Stimulated activated naive B cell treated with anti-CD40 and anti-IgM and Interleukin-4, amounts not matched to agents 10 μg/mL and 1 μg/mL and 100 μg/mL, for 72 hours (primary cell): ENCODE measurements around the gene PLPPR1.
"Not testable (repeated sequence)": the region's sequence is repeated elsewhere in the genome, so short reads cannot be mapped to it uniquely, and the experiment has no call there.

ENCODE experiments used
- ATAC-seq, 2 donors: fragments of 150-1000 bp; cut with Tn5 transposase; replicated peaks; 2 replicates each; pipeline ENCODE4 v1.10.0; 2021; ENCODE audit warnings: moderate library complexity in 1 of 2
- DNase-seq: peaks from one replicate; pipeline ENCODE4 v3.0.0; 2021
- H3K27ac Mint-ChIP-seq: one replicate; pipeline ENCODE4 v1.8.0; 2022; ENCODE audit warnings: mild to moderate bottlenecking, mixed read lengths
- H3K27me3 Mint-ChIP-seq, 2 donors: one replicate each; pipeline ENCODE4 v1.8.0; 2022; ENCODE audit warnings: mixed read lengths in 2 of 2
- H3K36me3 Mint-ChIP-seq, 2 donors: one replicate each; pipeline ENCODE4 v1.8.0; 2022; ENCODE audit warnings: mixed read lengths in 2 of 2, mild to moderate bottlenecking in 1 of 2
- H3K4me1 Mint-ChIP-seq, 2 donors: one replicate each; pipeline ENCODE4 v1.8.0; 2022; ENCODE audit warnings: mixed read lengths in 2 of 2, mild to moderate bottlenecking in 1 of 2
- H3K4me3 Mint-ChIP-seq, 2 donors: one replicate each; pipeline ENCODE4 v1.8.0; 2022; ENCODE audit warnings: mild to moderate bottlenecking in 2 of 2, mixed read lengths in 2 of 2, moderate library complexity in 1 of 2
- H3K9me3 Mint-ChIP-seq, 2 donors: one replicate each; pipeline ENCODE4 v1.8.0; 2022; ENCODE audit warnings: mixed read lengths in 2 of 2, mild to moderate bottlenecking in 1 of 2

The PLPPR1 gene

GRCh38 chr9:101119206-101119819 is 90.8 kb downstream of the PLPPR1 start:
- peak; percentile 74 to 77 for ATAC-seq
- Mint-ChIP-seq H3K27ac (no peak overlapping the region), H3K9me3 (peaks cover 5% of the 10 kb centered on the region in 2 donors), H3K36me3 (no peaks in the 10 kb centered on the region), H3K27me3 (peaks cover 0 to 3% of the 10 kb centered on the region in 2 donors), H3K4me3 (no peak overlapping the region), H3K4me1 (no peaks in the 10 kb centered on the region)
- DNase-seq, result peak; percentile 9

- no peak for DNase-seq
- Mint-ChIP-seq H3K9me3 (peaks cover 6 to 8% of the 10 kb centered on the region in 2 donors), H3K36me3 (peaks cover 0 to under 1% of the 10 kb centered on the region in 2 donors), H3K27me3 (peaks cover 0 to 3% of the 10 kb centered on the region in 2 donors), H3K4me1 (no peaks in the 10 kb centered on the region), H3K27ac (no peak overlapping the region), H3K4me3 (no peak overlapping the region)
- ATAC-seq, result no peak
Observed at GRCh38 chr9:101121836-101122399, 93.4 kb downstream of the PLPPR1 start.

GRCh38 chr9:101126556-101126955 is 98.0 kb downstream of the PLPPR1 start:
- DNase-seq (no peak), ATAC-seq (no peak)
- H3K27ac Mint-ChIP-seq, result no peak overlapping the region
- H3K4me1 Mint-ChIP-seq, result no peaks in the 10 kb centered on the region
- H3K36me3 Mint-ChIP-seq, result peaks cover 0 to 3% of the 10 kb centered on the region in 2 donors
- no peaks in the 10 kb centered on the region for H3K27me3 Mint-ChIP-seq
- H3K9me3 Mint-ChIP-seq, result peaks cover 12 to 13% of the 10 kb centered on the region in 2 donors
- H3K4me3 Mint-ChIP-seq, result no peak overlapping the region

- H3K27me3 Mint-ChIP-seq, H3K4me3 Mint-ChIP-seq, H3K4me1 Mint-ChIP-seq, DNase-seq, H3K36me3 Mint-ChIP-seq, ATAC-seq, H3K27ac Mint-ChIP-seq: not testable (repeated sequence)
- H3K9me3 Mint-ChIP-seq, result peaks cover 12 to 13% of the 10 kb centered on the region in 2 donors
Observed at GRCh38 chr9:101127369-101127768, 98.8 kb downstream of the PLPPR1 start.

- Mint-ChIP-seq H3K9me3 (peaks cover 7 to 10% of the 10 kb centered on the region in 2 donors), H3K27me3 (no peaks in the 10 kb centered on the region), H3K27ac (no peak overlapping the region), H3K36me3 (peaks cover 0 to 3% of the 10 kb centered on the region in 2 donors), H3K4me1 (no peaks in the 10 kb centered on the region), H3K4me3 (no peak overlapping the region)
- ATAC-seq (no peak), DNase-seq (no peak)
Observed at GRCh38 chr9:101128623-101129022, 100.1 kb downstream of the PLPPR1 start.

GRCh38 chr9:101130054-101130453 is 101.5 kb downstream of the PLPPR1 start:
- peaks cover 0 to 3% of the 10 kb centered on the region in 2 donors for H3K36me3 Mint-ChIP-seq
- DNase-seq, result no peak
- no peak overlapping the region for H3K27ac Mint-ChIP-seq
- H3K27me3 Mint-ChIP-seq, result no peaks in the 10 kb centered on the region
- no peak for ATAC-seq
- no peak overlapping the region for H3K4me3 Mint-ChIP-seq
- H3K9me3 Mint-ChIP-seq, result peaks cover 7 to 8% of the 10 kb centered on the region in 2 donors
- no peaks in the 10 kb centered on the region for H3K4me1 Mint-ChIP-seq

GRCh38 chr9:101131326-101131725 is 102.8 kb downstream of the PLPPR1 start:
- Mint-ChIP-seq H3K36me3 (peaks cover 0 to 3% of the 10 kb centered on the region in 2 donors), H3K27ac (no peak overlapping the region), H3K27me3 (no peaks in the 10 kb centered on the region), H3K4me3 (no peak overlapping the region), H3K9me3 (peaks cover 7 to 8% of the 10 kb centered on the region in 2 donors), H3K4me1 (no peaks in the 10 kb centered on the region)
- ATAC-seq (no peak), DNase-seq (no peak)

GRCh38 chr9:101132801-101133200 is 104.3 kb downstream of the PLPPR1 start:
- H3K9me3 Mint-ChIP-seq, result peaks cover 0 to under 1% of the 10 kb centered on the region in 2 donors
- H3K36me3 Mint-ChIP-seq, result no peaks in the 10 kb centered on the region
- H3K4me1 Mint-ChIP-seq, result no peaks in the 10 kb centered on the region
- H3K4me3 Mint-ChIP-seq, result no peak overlapping the region
- H3K27me3 Mint-ChIP-seq, result no peaks in the 10 kb centered on the region
- H3K27ac Mint-ChIP-seq, result no peak overlapping the region
- DNase-seq, result no peak
- ATAC-seq, result no peak

GRCh38 chr9:101138509-101138908 is 110.0 kb downstream of the PLPPR1 start:
- Mint-ChIP-seq H3K4me1 (no peaks in the 10 kb centered on the region), H3K27ac (no peak overlapping the region), H3K9me3 (no peaks in the 10 kb centered on the region), H3K27me3 (no peaks in the 10 kb centered on the region), H3K36me3 (no peaks in the 10 kb centered on the region), H3K4me3 (no peak overlapping the region)
- no peak for DNase-seq
- ATAC-seq, result no peak

- Mint-ChIP-seq H3K27me3 (no peaks in the 10 kb centered on the region), H3K27ac (no peak overlapping the region), H3K9me3 (no peaks in the 10 kb centered on the region), H3K4me3 (no peak overlapping the region), H3K4me1 (no peaks in the 10 kb centered on the region), H3K36me3 (no peaks in the 10 kb centered on the region)
- no peak for ATAC-seq
- no peak for DNase-seq
Observed at GRCh38 chr9:101139082-101139481, 110.6 kb downstream of the PLPPR1 start.

- Mint-ChIP-seq H3K9me3 (no peaks in the 10 kb centered on the region), H3K27me3 (no peaks in the 10 kb centered on the region), H3K27ac (no peak overlapping the region), H3K4me1 (no peaks in the 10 kb centered on the region), H3K36me3 (no peaks in the 10 kb centered on the region), H3K4me3 (no peak overlapping the region)
- DNase-seq, result no peak
- no peak for ATAC-seq
Observed at GRCh38 chr9:101140764-101141163, 112.2 kb downstream of the PLPPR1 start.

- DNase-seq (no peak), ATAC-seq (no peak)
- Mint-ChIP-seq H3K4me3 (no peak overlapping the region), H3K4me1 (no peaks in the 10 kb centered on the region), H3K27me3 (no peaks in the 10 kb centered on the region), H3K27ac (no peak overlapping the region), H3K36me3 (no peaks in the 10 kb centered on the region), H3K9me3 (peaks cover 7 to 13% of the 10 kb centered on the region in 2 donors)
Observed at GRCh38 chr9:101146508-101146907, 118.0 kb downstream of the PLPPR1 start.

GRCh38 chr9:101148344-101148743 is 119.8 kb downstream of the PLPPR1 start:
- no peak for ATAC-seq
- Mint-ChIP-seq H3K36me3 (no peaks in the 10 kb centered on the region), H3K4me3 (no peak overlapping the region), H3K27me3 (no peaks in the 10 kb centered on the region), H3K4me1 (no peaks in the 10 kb centered on the region), H3K9me3 (peaks cover 9 to 13% of the 10 kb centered on the region in 2 donors), H3K27ac (no peak overlapping the region)
- DNase-seq, result no peak

- ATAC-seq, result no peak
- DNase-seq, result no peak
- Mint-ChIP-seq H3K27me3 (no peaks in the 10 kb centered on the region), H3K4me1 (no peaks in the 10 kb centered on the region), H3K36me3 (no peaks in the 10 kb centered on the region), H3K4me3 (no peak overlapping the region), H3K9me3 (no peaks in the 10 kb centered on the region), H3K27ac (no peak overlapping the region)
Observed at GRCh38 chr9:101158361-101158760, 129.8 kb downstream of the PLPPR1 start.

- Mint-ChIP-seq H3K36me3 (no peaks in the 10 kb centered on the region), H3K4me1 (no peaks in the 10 kb centered on the region), H3K9me3 (peaks cover 0 to 2% of the 10 kb centered on the region in 2 donors), H3K27me3 (peaks cover 0 to 3% of the 10 kb centered on the region in 2 donors), H3K4me3 (no peak overlapping the region), H3K27ac (no peak overlapping the region)
- DNase-seq (no peak), ATAC-seq (no peak)
Observed at GRCh38 chr9:101162231-101162630, 133.7 kb downstream of the PLPPR1 start.
